ENCODE measurements around the gene OLFML2A. TPM values are rescaled to one million over a fixed set of nuclear protein-coding genes. Genes with fewer than 3 reads are reported as not detected.

The OLFML2A gene
- total and polyA plus RNA-seq, 4 donors, result 0.13 to 15.9 (median 3.7) TPM

DNA sequence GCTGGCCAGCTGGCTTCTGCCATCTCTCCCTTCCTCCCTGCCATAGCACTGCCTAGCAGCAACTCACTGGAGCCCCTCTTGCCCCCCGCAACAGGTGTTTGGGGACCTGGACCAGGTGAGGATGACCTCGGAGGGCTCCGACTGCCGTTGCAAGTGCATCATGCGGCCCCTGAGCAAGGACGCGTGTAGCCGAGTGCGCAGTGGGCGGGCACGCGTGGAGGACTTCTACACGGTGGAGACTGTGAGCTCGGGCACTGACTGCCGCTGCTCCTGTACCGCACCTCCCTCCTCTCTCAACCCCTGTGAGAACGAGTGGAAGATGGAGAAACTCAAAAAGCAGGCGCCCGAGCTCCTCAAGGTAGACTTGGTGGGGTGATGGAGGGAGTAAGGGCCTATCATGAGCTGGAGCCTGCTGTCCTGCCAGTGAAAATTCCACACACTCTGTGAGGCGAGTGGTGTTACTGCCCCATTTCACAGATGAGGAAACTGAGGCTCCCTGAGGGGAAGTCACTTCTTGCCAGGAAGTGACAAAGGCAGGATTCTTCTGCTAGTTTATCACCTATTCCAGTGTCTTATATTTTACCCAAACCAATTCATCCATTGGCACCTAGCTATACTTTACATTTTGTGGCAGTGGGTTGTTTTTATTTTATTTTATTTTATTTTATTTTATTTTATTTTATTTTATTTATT lies 10.1 kb downstream of the OLFML2A start:
- intact Hi-C loops (cut with DNase I), result no loop called here
- no peaks in the 10 kb centered on the region for H3K36me3 ChIP-seq (ENCODE audit: control insufficient read depth in 1 of 2, insufficient read depth in 2 of 2, low read length in 1 of 2)
- H3K4me1 ChIP-seq (ENCODE audit: control insufficient read depth in 1 of 2, insufficient read depth in 2 of 2, low read length in 2 of 2), result no peaks in the 10 kb centered on the region
- 95 to 96% methylated on average over 19 to 20 of the region's 20 CpGs for WGBS, 2 donors
- DNase-seq (peak in 1 of 2 donors; percentile 63), ATAC-seq (ENCODE audit: low FRiP score) (no peak)
- H3K27ac ChIP-seq (ENCODE audit: low read depth in 1 of 2, low read length in 2 of 2), result no peak overlapping the region
- no peak overlapping the region for H3K4me3 ChIP-seq (ENCODE audit: low read length in 2 of 2)
- no peaks in the 10 kb centered on the region for H3K9me3 ChIP-seq (ENCODE audit: control insufficient read depth, low read length)
- H3K27me3 ChIP-seq (ENCODE audit: control insufficient read depth in 1 of 2, insufficient read depth in 2 of 2, low read length in 1 of 2), result no peaks in the 10 kb centered on the region

DNA sequence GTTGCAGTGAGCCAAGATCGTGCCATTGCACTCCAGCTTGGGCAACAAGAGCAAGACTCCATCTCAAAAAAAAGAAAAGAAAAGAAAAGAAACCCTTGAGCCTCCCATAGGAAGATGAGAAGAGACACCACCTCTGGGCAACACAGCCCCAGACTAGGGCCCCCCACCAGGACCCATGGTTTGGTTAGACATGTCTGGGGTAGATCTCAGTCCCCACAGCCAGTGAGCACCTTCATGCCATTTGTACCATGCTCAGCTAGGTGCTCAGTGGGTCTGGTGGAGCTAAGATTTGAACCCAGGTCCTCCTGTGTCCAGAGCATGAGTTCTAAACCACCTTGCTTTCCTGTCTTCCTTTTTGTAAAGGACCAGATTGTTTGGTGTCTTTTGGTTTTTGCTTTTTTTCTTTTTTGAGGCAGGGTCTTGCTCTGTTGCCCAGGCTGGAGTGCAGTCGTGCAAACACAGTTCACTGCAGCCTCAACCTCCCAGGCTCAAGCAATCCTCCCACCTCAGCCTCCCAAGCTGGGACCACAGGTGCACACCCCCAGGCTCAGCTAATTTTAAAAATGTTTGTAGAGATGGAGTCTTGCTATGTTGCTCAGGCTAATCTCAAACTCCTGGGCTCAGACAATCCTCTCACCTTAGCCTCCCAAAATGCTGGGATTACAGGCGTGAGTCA lies 11.7 kb downstream of the OLFML2A start:
- no peak overlapping the region for H3K4me3 ChIP-seq (ENCODE audit: low read length in 2 of 2)
- H3K27me3 ChIP-seq (ENCODE audit: control insufficient read depth in 1 of 2, insufficient read depth in 2 of 2, low read length in 1 of 2), result no peaks in the 10 kb centered on the region
- ATAC-seq (ENCODE audit: low FRiP score) (no peak), DNase-seq (peak in 1 of 2 donors; percentile 26)
- intact Hi-C loops (cut with DNase I), result no loop called here
- no peak overlapping the region for H3K27ac ChIP-seq (ENCODE audit: low read depth in 1 of 2, low read length in 2 of 2)
- 84 to 87% methylated on average over 2 to 3 of the region's 3 CpGs for WGBS, 2 donors
- H3K36me3 ChIP-seq (ENCODE audit: control insufficient read depth in 1 of 2, insufficient read depth in 2 of 2, low read length in 1 of 2), result no peaks in the 10 kb centered on the region
- H3K9me3 ChIP-seq (ENCODE audit: control insufficient read depth, low read length), result no peaks in the 10 kb centered on the region
- no peaks in the 10 kb centered on the region for H3K4me1 ChIP-seq (ENCODE audit: control insufficient read depth in 1 of 2, insufficient read depth in 2 of 2, low read length in 2 of 2)

DNA sequence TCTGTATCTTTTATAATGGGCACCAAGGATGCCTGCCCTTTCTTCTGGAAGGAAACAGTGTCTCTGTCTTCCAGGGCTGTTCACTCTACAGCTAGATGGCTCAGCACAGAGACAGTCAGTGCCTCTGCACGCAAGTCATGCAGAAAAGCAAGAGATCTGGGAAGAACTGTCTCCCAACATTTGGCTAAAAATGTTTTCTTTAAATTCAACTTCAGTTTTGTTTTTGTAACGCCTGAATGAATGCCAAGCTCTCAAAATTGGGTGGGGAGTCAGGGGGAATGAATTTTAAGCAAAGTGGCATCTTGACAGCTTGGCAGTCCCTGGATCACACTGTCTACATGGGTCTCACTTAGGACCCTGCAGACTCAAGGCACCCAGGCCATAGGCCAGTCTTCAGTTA lies 12.6 kb downstream of the OLFML2A start:
- ATAC-seq (ENCODE audit: low FRiP score) (no peak), DNase-seq (peak in 1 of 2 donors; percentile 3)
- Histone ChIP-seq H3K9me3 (ENCODE audit: control insufficient read depth, low read length) (no peaks in the 10 kb centered on the region), H3K4me3 (ENCODE audit: low read length in 2 of 2) (no peak overlapping the region), H3K27me3 (ENCODE audit: control insufficient read depth in 1 of 2, insufficient read depth in 2 of 2, low read length in 1 of 2) (no peaks in the 10 kb centered on the region), H3K27ac (ENCODE audit: low read depth in 1 of 2, low read length in 2 of 2) (no peak overlapping the region), H3K4me1 (ENCODE audit: control insufficient read depth in 1 of 2, insufficient read depth in 2 of 2, low read length in 2 of 2) (no peaks in the 10 kb centered on the region), H3K36me3 (ENCODE audit: control insufficient read depth in 1 of 2, insufficient read depth in 2 of 2, low read length in 1 of 2) (no peaks in the 10 kb centered on the region)
- intact Hi-C loops (cut with DNase I), result no loop called here
- WGBS, 2 donors, result 62 to 66% methylated on average over 2 of the region's 2 CpGs

DNA sequence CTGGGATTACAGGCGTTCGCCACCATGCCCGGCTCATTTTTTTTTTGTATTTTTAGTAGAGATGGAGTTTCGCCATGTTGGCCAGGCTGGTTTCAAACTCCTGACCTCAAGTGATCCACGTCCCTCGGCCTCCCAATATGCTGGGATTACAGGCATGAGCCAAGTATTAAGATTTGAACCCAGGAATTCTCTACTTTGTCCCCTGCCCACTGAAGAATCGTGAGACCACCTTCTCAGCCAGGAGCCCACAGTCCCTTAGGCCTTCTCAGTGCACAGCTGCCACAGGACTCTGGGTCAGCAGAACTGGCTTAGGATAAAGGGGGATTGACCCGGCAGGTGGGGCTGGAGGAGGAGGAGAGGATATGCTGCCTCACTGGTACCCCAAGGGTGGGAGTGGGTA lies 13.4 kb downstream of the OLFML2A start:
- no peak for ATAC-seq (ENCODE audit: low FRiP score)
- intact Hi-C loops (cut with DNase I), result no loop called here
- H3K36me3 ChIP-seq (ENCODE audit: control insufficient read depth in 1 of 2, insufficient read depth in 2 of 2, low read length in 1 of 2), result no peaks in the 10 kb centered on the region
- 90 to 93% methylated on average over 8 of the region's 8 CpGs for WGBS, 2 donors
- H3K4me1 ChIP-seq (ENCODE audit: control insufficient read depth in 1 of 2, insufficient read depth in 2 of 2, low read length in 2 of 2), result no peaks in the 10 kb centered on the region
- no peak overlapping the region for H3K27ac ChIP-seq (ENCODE audit: low read depth in 1 of 2, low read length in 2 of 2)
- no peak overlapping the region for H3K4me3 ChIP-seq (ENCODE audit: low read length in 2 of 2)
- H3K9me3 ChIP-seq (ENCODE audit: control insufficient read depth, low read length), result no peaks in the 10 kb centered on the region
- H3K27me3 ChIP-seq (ENCODE audit: control insufficient read depth in 1 of 2, insufficient read depth in 2 of 2, low read length in 1 of 2), result no peaks in the 10 kb centered on the region
- peak in 1 of 2 donors; percentile 14 for DNase-seq

DNA sequence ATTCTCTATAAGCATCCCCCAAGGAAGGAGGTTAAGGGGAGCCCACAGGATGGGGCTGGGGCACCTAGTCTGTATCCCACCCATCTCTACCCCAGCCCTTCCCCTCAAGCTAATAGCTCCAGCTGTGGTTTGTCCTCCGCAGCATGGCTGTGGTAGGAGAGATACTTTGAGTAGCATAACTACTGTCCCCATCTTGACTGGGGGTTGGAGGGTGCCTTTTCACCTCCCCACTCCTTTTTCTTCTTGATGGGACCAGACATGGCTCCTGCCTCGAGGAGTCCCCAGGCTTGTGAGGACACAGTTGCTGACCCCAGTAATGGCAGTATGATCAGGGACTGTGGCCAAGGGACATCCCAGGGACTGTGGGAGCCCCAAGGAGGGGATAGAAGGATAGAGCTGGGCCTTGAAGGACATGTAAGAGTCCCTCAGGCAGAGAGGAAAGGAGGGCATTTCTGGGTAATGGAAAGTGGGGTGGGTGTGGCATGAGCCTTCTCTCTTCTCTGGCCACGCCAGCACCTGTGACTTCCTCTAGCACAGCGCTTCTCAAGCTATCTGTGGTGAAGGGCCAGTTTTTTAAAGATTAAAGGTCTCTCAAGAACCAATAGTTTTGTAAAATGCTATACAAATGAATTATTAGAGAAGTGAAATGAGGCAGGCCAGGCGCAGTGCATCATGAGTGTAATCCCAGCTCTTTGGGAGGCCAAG lies 14.0 kb downstream of the OLFML2A start:
- H3K36me3 ChIP-seq (ENCODE audit: control insufficient read depth in 1 of 2, insufficient read depth in 2 of 2, low read length in 1 of 2), result no peaks in the 10 kb centered on the region
- no peak for ATAC-seq (ENCODE audit: low FRiP score)
- peak; percentile 12 to 15 for DNase-seq
- H3K27ac ChIP-seq (ENCODE audit: low read depth in 1 of 2, low read length in 2 of 2), result no peak overlapping the region
- H3K9me3 ChIP-seq (ENCODE audit: control insufficient read depth, low read length), result no peaks in the 10 kb centered on the region
- no peak overlapping the region for H3K4me3 ChIP-seq (ENCODE audit: low read length in 2 of 2)
- no peaks in the 10 kb centered on the region for H3K4me1 ChIP-seq (ENCODE audit: control insufficient read depth in 1 of 2, insufficient read depth in 2 of 2, low read length in 2 of 2)
- intact Hi-C loops (cut with DNase I), result no loop called here
- no peaks in the 10 kb centered on the region for H3K27me3 ChIP-seq (ENCODE audit: control insufficient read depth in 1 of 2, insufficient read depth in 2 of 2, low read length in 1 of 2)
- 87 to 91% methylated on average over 5 of the region's 5 CpGs for whole genome bisulfite sequencing, 2 donors

DNA sequence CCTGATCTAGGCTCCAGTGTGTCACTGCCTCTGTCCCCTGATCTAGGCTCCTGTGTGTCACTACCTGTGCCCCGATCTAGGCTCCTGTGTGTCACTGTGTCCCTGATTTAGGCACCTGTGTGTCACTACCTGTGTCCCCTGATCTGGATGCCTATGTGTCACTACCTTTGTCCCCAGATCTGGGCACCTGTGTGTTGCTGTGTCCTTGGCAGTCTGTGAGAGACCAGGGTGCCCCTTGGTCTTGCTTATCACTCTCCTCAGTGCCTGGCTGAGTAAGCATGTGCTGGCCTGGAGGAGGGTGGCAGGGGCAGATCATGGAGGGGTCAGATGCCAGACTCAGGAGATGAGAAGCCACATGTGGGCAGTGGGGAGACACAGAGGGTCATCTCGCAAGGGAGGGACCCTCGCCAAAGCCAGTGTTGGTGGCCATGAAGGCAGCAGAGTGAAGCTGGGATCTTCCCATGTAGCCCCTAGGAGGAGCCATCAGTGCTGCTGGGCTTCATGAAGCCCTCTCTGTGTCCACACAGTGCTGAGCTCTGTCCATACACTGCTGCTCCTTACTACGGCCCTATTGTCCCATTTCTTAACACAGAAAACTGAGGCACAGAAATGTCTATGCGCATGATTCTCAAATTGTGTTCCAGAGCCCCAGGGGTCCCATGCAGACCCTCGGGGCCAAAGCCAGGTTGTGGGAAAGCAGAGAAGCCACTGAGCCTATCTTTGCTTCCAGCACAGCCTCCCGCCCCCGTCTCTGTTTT lies 15.5 kb downstream of the OLFML2A start:
- H3K4me3 ChIP-seq (ENCODE audit: low read length in 2 of 2), result no peak overlapping the region
- peak in 1 of 2 donors; percentile 33 for DNase-seq
- no peak overlapping the region for H3K27ac ChIP-seq (ENCODE audit: low read depth in 1 of 2, low read length in 2 of 2)
- H3K9me3 ChIP-seq (ENCODE audit: control insufficient read depth, low read length), result no peaks in the 10 kb centered on the region
- H3K36me3 ChIP-seq (ENCODE audit: control insufficient read depth in 1 of 2, insufficient read depth in 2 of 2, low read length in 1 of 2), result no peaks in the 10 kb centered on the region
- no peaks in the 10 kb centered on the region for H3K27me3 ChIP-seq (ENCODE audit: control insufficient read depth in 1 of 2, insufficient read depth in 2 of 2, low read length in 1 of 2)
- no peaks in the 10 kb centered on the region for H3K4me1 ChIP-seq (ENCODE audit: control insufficient read depth in 1 of 2, insufficient read depth in 2 of 2, low read length in 2 of 2)
- ATAC-seq (ENCODE audit: low FRiP score), result no peak
- 82 to 84% methylated on average over 8 of the region's 8 CpGs for WGBS, 2 donors
- intact Hi-C loops (cut with DNase I), result no loop called here

DNA sequence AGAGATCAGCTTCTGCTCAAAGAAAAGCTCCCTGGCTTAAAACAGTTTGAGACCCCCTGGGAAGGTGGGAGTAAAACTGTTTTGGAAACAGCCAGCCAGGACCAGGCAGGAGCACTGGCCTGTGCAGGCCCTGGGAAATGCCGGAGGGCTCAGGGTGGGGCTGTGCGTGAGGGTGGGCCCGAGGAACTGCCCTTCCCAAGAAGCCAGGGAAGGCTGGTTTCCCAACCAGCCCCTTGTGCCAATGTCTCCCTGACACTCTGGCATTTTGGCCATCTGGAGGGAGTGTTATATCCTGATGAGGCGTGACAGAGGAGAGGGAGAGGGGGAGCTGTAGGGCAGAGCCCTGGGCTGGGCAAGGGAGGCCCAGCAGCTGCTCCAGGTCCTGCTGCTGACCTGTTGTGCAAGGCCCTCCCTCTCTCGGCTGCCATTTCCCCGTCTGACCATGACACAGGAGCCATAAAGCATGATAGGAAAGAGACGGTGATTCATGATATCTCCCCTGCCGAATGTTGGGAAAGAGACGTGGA lies 16.1 kb downstream of the OLFML2A start:
- WGBS, 2 donors, result 75 to 80% methylated on average over 9 of the region's 9 CpGs
- Histone ChIP-seq H3K4me3 (ENCODE audit: low read length in 2 of 2) (no peak overlapping the region), H3K36me3 (ENCODE audit: control insufficient read depth in 1 of 2, insufficient read depth in 2 of 2, low read length in 1 of 2) (no peaks in the 10 kb centered on the region), H3K27me3 (ENCODE audit: control insufficient read depth in 1 of 2, insufficient read depth in 2 of 2, low read length in 1 of 2) (no peaks in the 10 kb centered on the region), H3K27ac (ENCODE audit: low read depth in 1 of 2, low read length in 2 of 2) (no peak overlapping the region), H3K9me3 (ENCODE audit: control insufficient read depth, low read length) (no peaks in the 10 kb centered on the region), H3K4me1 (ENCODE audit: control insufficient read depth in 1 of 2, insufficient read depth in 2 of 2, low read length in 2 of 2) (no peaks in the 10 kb centered on the region)
- DNase-seq, result no peak
- intact Hi-C loops (cut with DNase I), result no loop called here
- ATAC-seq (ENCODE audit: low FRiP score), result no peak

DNA sequence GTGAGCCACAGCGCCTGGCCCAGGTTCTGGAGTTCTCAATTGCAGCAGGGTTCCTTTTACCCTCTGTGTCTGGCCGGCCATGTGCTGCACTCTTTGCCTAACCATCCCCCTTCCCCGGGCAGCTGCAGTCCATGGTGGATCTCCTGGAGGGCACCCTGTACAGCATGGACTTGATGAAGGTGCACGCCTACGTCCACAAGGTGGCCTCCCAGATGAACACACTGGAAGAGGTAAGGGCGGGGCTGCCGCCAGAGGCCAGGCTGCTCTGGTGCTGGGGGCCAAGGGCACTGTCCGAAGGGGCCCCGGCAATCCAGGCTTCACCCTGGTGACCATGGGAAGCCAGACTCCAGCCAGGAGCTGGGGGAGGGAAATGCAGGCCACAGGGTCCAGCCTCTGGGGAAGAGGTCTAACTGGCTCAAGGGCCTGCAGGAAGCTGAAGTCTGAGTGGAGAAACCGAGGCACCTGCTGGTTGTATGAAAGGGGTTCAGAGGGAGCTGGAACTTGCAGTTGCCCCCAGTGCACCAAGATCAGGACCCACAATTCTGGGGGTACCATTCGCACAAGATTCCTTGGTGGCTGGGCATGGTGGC lies 18.1 kb downstream of the OLFML2A start:
- Histone ChIP-seq H3K36me3 (ENCODE audit: control insufficient read depth in 1 of 2, insufficient read depth in 2 of 2, low read length in 1 of 2) (no peaks in the 10 kb centered on the region), H3K27me3 (ENCODE audit: control insufficient read depth in 1 of 2, insufficient read depth in 2 of 2, low read length in 1 of 2) (no peaks in the 10 kb centered on the region), H3K4me1 (ENCODE audit: control insufficient read depth in 1 of 2, insufficient read depth in 2 of 2, low read length in 2 of 2) (no peaks in the 10 kb centered on the region), H3K9me3 (ENCODE audit: control insufficient read depth, low read length) (no peaks in the 10 kb centered on the region), H3K27ac (ENCODE audit: low read depth in 1 of 2, low read length in 2 of 2) (no peak overlapping the region), H3K4me3 (ENCODE audit: low read length in 2 of 2) (no peak overlapping the region)
- DNase-seq, result no peak
- no peak for ATAC-seq (ENCODE audit: low FRiP score)
- 91 to 92% methylated on average over 11 of the region's 11 CpGs for WGBS, 2 donors
- intact Hi-C loops (cut with DNase I), result no loop called here
